NCI-H446 treated with DMSO at 0.1 percent for 48 hours (cell line): ENCODE data around the gene LRRC53.
A peak's percentile ranks its signal among the peaks of the same experiment; 100 is the strongest.

Experiments used
- DNase-seq: peaks from one replicate; lab custom pipeline; 2025; lab: John Stamatoyannopoulos, UW

LRRC53 gene

GRCh38 chr1:74512170-74512915, at the start of gene LRRC53:
TSS of gene LRRC53 (minus strand) at chr1:74512611. CDS start at chr1:74483349, 29,262 bp downstream.
- no peak for DNase-seq

- DNase-seq, result peak; percentile 27
Measured at GRCh38 chr1:74549932-74550331, 37.5 kb upstream of the LRRC53 start.

- no peak for DNase-seq
Measured at GRCh38 chr1:74548961-74549750, 36.7 kb upstream of the LRRC53 start.

- no peak for DNase-seq
Measured at GRCh38 chr1:74545821-74546220, 33.4 kb upstream of the LRRC53 start.

- peak; percentile 21 for DNase-seq
Measured at GRCh38 chr1:74534241-74534640, 21.8 kb upstream of the LRRC53 start.

- no peak for DNase-seq
Measured at GRCh38 chr1:74531796-74532195, 19.4 kb upstream of the LRRC53 start.

- peak; percentile 23 for DNase-seq
Measured at GRCh38 chr1:74530892-74531291, 18.5 kb upstream of the LRRC53 start.

- no peak for DNase-seq
Measured at GRCh38 chr1:74528123-74528522, 15.7 kb upstream of the LRRC53 start.

GRCh38 chr1:74526708-74527107, 14.3 kb upstream of the LRRC53 start:
- DNase-seq, result peak; percentile 28

GRCh38 chr1:74523873-74524480, 11.6 kb upstream of the LRRC53 start:
- no peak for DNase-seq

GRCh38 chr1:74522148-74522547, 9.7 kb upstream of the LRRC53 start:
- DNase-seq, result no peak

- DNase-seq, result no peak
Measured at GRCh38 chr1:74517599-74518051, 5.2 kb upstream of the LRRC53 start.

GRCh38 chr1:74513411-74514300, 1.2 kb upstream of the LRRC53 start:
- no peak for DNase-seq

GRCh38 chr1:74508449-74508848, 4.0 kb downstream of the LRRC53 start:
- DNase-seq, result no peak

GRCh38 chr1:74505928-74506710, 6.3 kb downstream of the LRRC53 start:
- no peak for DNase-seq

- no peak for DNase-seq
Measured at GRCh38 chr1:74504933-74505512, 7.4 kb downstream of the LRRC53 start.

- peak; percentile 45 for DNase-seq
Measured at GRCh38 chr1:74504125-74504932, 8.1 kb downstream of the LRRC53 start.

- DNase-seq, result no peak
Measured at GRCh38 chr1:74502858-74503257, 9.6 kb downstream of the LRRC53 start.

- no peak for DNase-seq
Measured at GRCh38 chr1:74502432-74502831, 10.0 kb downstream of the LRRC53 start.

GRCh38 chr1:74498901-74499300, 13.5 kb downstream of the LRRC53 start:
- DNase-seq, result no peak
